Ishikawa (cell line): Measurements from ENCODE around the gene AGPAT2.

Experiments
- CEBPB ChIP-seq: IDR thresholded peaks from 2 replicates; pipeline ENCODE4 v1.6.1; 2012
- CREB1 ChIP-seq: IDR thresholded peaks from 2 replicates; pipeline ENCODE4 v1.6.1; 2012; ENCODE audit warnings: low read depth
- EGR1 ChIP-seq: IDR thresholded peaks from 2 replicates; pipeline ENCODE4 v1.6.1; 2012
- EP300 ChIP-seq: IDR thresholded peaks from 2 replicates; pipeline ENCODE4 v1.6.1; 2012; ENCODE audit warnings: borderline replicate concordance
- FOXM1 ChIP-seq: IDR thresholded peaks from 2 replicates; pipeline ENCODE4 v1.6.1; 2012; ENCODE audit warnings: low read depth, borderline replicate concordance
- NFIC ChIP-seq: IDR thresholded peaks from 2 replicates; pipeline ENCODE4 v1.6.1; 2012
- RAD21 ChIP-seq: IDR thresholded peaks from 2 replicates; pipeline ENCODE4 v1.6.1; 2012; ENCODE audit warnings: low read depth
- TAF1 ChIP-seq: IDR thresholded peaks from 2 replicates; pipeline ENCODE4 v1.6.1; 2012; ENCODE audit warnings: low read depth, mild to moderate bottlenecking
- TCF12 ChIP-seq: IDR thresholded peaks from 2 replicates; pipeline ENCODE4 v1.6.1; 2012; ENCODE audit warnings: low read depth
- TEAD4 ChIP-seq: IDR thresholded peaks from 2 replicates; pipeline ENCODE4 v1.6.1; 2012
- USF1 ChIP-seq: IDR thresholded peaks from 2 replicates; pipeline ENCODE4 v1.6.1; 2012
- YY1 ChIP-seq: IDR thresholded peaks from 2 replicates; pipeline ENCODE4 v1.6.1; 2012; ENCODE audit warnings: low read depth
- ZBTB7A ChIP-seq: IDR thresholded peaks from 2 replicates; pipeline ENCODE4 v1.6.1; 2012; ENCODE audit warnings: low read depth
- TF ChIP-seq, protein P1 (sequence below): IDR thresholded peaks from 2 replicates; pipeline ENCODE4 v1.6.1; 2012; ENCODE audit warnings: low read depth, mild to moderate bottlenecking
- TF ChIP-seq, protein P2 (sequence below): IDR thresholded peaks from 2 replicates; pipeline ENCODE4 v1.6.1; 2012

The AGPAT2 gene

GRCh38 chr9:136675477-136676296 is 11.6 kb downstream of the AGPAT2 start:
- TF ChIP-seq RAD21 = no peak
- no peak for TF ChIP-seq USF1
- TF ChIP-seq EP300 = no peak
- TF ChIP-seq, protein P1, sequence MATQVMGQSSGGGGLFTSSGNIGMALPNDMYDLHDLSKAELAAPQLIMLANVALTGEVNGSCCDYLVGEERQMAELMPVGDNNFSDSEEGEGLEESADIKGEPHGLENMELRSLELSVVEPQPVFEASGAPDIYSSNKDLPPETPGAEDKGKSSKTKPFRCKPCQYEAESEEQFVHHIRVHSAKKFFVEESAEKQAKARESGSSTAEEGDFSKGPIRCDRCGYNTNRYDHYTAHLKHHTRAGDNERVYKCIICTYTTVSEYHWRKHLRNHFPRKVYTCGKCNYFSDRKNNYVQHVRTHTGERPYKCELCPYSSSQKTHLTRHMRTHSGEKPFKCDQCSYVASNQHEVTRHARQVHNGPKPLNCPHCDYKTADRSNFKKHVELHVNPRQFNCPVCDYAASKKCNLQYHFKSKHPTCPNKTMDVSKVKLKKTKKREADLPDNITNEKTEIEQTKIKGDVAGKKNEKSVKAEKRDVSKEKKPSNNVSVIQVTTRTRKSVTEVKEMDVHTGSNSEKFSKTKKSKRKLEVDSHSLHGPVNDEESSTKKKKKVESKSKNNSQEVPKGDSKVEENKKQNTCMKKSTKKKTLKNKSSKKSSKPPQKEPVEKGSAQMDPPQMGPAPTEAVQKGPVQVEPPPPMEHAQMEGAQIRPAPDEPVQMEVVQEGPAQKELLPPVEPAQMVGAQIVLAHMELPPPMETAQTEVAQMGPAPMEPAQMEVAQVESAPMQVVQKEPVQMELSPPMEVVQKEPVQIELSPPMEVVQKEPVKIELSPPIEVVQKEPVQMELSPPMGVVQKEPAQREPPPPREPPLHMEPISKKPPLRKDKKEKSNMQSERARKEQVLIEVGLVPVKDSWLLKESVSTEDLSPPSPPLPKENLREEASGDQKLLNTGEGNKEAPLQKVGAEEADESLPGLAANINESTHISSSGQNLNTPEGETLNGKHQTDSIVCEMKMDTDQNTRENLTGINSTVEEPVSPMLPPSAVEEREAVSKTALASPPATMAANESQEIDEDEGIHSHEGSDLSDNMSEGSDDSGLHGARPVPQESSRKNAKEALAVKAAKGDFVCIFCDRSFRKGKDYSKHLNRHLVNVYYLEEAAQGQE = no peak
- TF ChIP-seq TAF1 = no peak
- no peak for TF ChIP-seq CEBPB
- no peak for TF ChIP-seq YY1
- no peak for TF ChIP-seq NFIC
- TF ChIP-seq FOXM1 = no peak
- no peak for TF ChIP-seq CREB1
- no peak for TF ChIP-seq TEAD4
- TF ChIP-seq ZBTB7A = no peak
- TF ChIP-seq, protein P2, sequence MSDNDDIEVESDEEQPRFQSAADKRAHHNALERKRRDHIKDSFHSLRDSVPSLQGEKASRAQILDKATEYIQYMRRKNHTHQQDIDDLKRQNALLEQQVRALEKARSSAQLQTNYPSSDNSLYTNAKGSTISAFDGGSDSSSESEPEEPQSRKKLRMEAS = no peak
- TF ChIP-seq TCF12 = no peak
- no peak for TF ChIP-seq EGR1

DNA sequence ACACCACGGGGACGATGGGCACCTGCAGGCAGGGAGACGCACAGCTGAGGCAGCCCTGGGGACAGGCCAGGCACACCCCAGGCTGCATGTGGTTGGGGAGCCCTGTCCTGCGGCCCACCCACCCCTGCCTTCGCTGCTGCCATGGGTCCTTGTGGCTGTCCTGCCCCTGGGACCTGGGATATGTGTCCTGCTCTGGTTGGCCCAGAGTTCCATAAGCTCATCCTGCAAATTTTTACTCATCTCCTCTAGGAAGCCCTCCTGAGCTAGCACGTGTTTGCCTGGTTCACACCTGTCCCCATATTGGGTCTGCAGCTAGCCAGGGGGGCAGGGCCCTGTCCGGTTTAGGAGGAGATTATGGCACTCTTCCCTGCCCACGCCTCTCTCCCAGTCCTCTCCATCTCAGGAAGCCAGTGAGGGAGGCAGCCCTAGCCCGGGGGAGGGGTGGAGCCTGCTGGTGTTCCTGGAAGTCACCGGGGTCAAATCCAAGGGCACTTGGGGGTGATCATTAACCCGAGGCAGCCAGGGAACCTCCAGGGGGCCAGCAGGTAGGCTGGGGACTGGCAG is 12.4 kb downstream of the AGPAT2 start:
- TF ChIP-seq NFIC (no peak), FOXM1 (no peak), ZBTB7A (no peak)

- TF ChIP-seq TAF1 = no peak
- TF ChIP-seq, protein P2 = no peak
- no peak for TF ChIP-seq NFIC
- TF ChIP-seq YY1 = no peak
- no peak for TF ChIP-seq CEBPB
- no peak for TF ChIP-seq USF1
- TF ChIP-seq FOXM1 = no peak
- no peak for TF ChIP-seq EP300
- TF ChIP-seq TCF12 = no peak
- TF ChIP-seq CREB1 = no peak
- TF ChIP-seq, protein P1 = no peak
- TF ChIP-seq EGR1 = no peak
- TF ChIP-seq ZBTB7A = no peak
- TF ChIP-seq TEAD4 = no peak
Observed at GRCh38 chr9:136673975-136674785, 13.1 kb downstream of the AGPAT2 start.

- TF ChIP-seq CREB1 = no peak
Observed at GRCh38 chr9:136673088-136673974, 13.9 kb downstream of the AGPAT2 start.
